HepG2 (cell line): ENCODE results near the gene PRKN. TPM values are rescaled to one million over a fixed set of nuclear protein-coding genes. Genes with fewer than 3 reads are reported as not detected.

ENCODE experiments used
- ATAC-seq: fragments of 200-7000 bp; cut with Tn5 transposase; 3 replicates; pipeline ENCODE4 v1.9.1; 2020; ENCODE audit warnings: mild to moderate bottlenecking, moderate library complexity
- BruUV-seq: library from RNA; stranded (reverse); fragments of 400-500 nt; replicated peaks from 2 replicates; lab custom pipeline; 2021; lab: Mats Ljungman, UMichigan
- CTCF ChIA-PET: fragments of 300-600 bp; formaldehyde crosslinking; extraction: SDS; loops from one replicate; lab custom pipeline; 2021; ENCODE audit warnings: low total read pairs, inconsistent platforms, low intra/inter-chr PET ratio; lab: Yijun Ruan, JAX
- POLR2A ChIA-PET: fragments of 350-600 bp; sonication (Branson Sonifier 250); formaldehyde crosslinking; loops from one replicate; lab custom pipeline; 2020; ENCODE audit warnings: antibody characterized with exemption, inconsistent platforms; lab: Yijun Ruan, JAX
- DNase-seq: peaks from one replicate; pipeline ENCODE4 v3.0.0-alpha.2; 2015; ENCODE audit warnings: low spot score
- FAIRE-seq: peaks from 3 replicates; lab custom pipeline; 2011; peaks lifted over from hg19 to GRCh38; lab: Jason Lieb, UNC
- H2AFZ ChIP-seq: one replicate; pipeline ENCODE4 v1.6.1; 2011; ENCODE audit warnings: low read length, inconsistent platforms
- H3K27ac ChIP-seq: fragments of 300-600 bp; 3 replicates; pipeline ENCODE4 v1.8.0; 2011; ENCODE audit warnings: mixed run types, mild to moderate bottlenecking, mixed read lengths, low read length, inconsistent platforms; ENCODE audit not compliant: insufficient read depth; ENCODE audit errors: extremely low read length
- H3K27me3 ChIP-seq, 2 experiments: fragments of 200-600 bp in 1 of 2; 2 replicates in 1 of 2; 3 replicates in 1 of 2; pipeline versions ENCODE4 v1.6.0 to v1.8.0; 2011; ENCODE audit warnings: low read length in 2 of 2, mild to moderate bottlenecking in 2 of 2, moderate library complexity in 2 of 2, inconsistent platforms in 1 of 2; ENCODE audit not compliant: insufficient read depth in 2 of 2, control insufficient read depth in 1 of 2
- H3K36me3 ChIP-seq, 2 experiments: fragments of 200-600 bp in 1 of 2; replicated peaks in 1 of 2; 2 replicates in 1 of 2; 3 replicates in 1 of 2; pipeline versions ENCODE4 v1.5.1 to v1.8.0; 2011; ENCODE audit warnings: low read length in 2 of 2, inconsistent platforms in 1 of 2; ENCODE audit not compliant: insufficient read depth in 2 of 2, control insufficient read depth in 1 of 2
- H3K4me1 ChIP-seq: 2 replicates; pipeline ENCODE4 v1.5.1; 2012; ENCODE audit warnings: low read length, inconsistent platforms; ENCODE audit not compliant: insufficient read depth
- H3K4me2 ChIP-seq: 2 replicates; pipeline ENCODE4 v1.6.0; 2011; ENCODE audit warnings: low read depth, low read length, inconsistent platforms
- H3K4me3 ChIP-seq, 3 experiments: fragments of 200-600 bp in 1 of 3; sonication (generic), shearing (Covaris generic) in 1 of 3; replicated peaks in 1 of 3; 2 replicates each; pipeline ENCODE4 v1.5.1; 2011 to 2016; ENCODE audit warnings: low read length in 3 of 3, inconsistent platforms in 2 of 3, low read depth in 2 of 3, mild to moderate bottlenecking in 2 of 3, control low read depth in 1 of 3, mixed read lengths in 1 of 3; ENCODE audit not compliant: insufficient read depth in 1 of 3
- H3K79me2 ChIP-seq: one replicate; pipeline ENCODE4 v1.6.1; 2011; ENCODE audit warnings: low read length, inconsistent platforms; ENCODE audit not compliant: insufficient read depth
- H3K9ac ChIP-seq: 2 replicates; pipeline ENCODE4 v1.6.0; 2011; ENCODE audit warnings: mild to moderate bottlenecking, low read depth, low read length, inconsistent platforms; ENCODE audit not compliant: insufficient read depth
- H3K9me3 ChIP-seq: 2 replicates; pipeline ENCODE4 v1.5.1; 2012; ENCODE audit warnings: mild to moderate bottlenecking, low read length
- H4K20me1 ChIP-seq: 2 replicates; pipeline ENCODE4 v1.6.0; 2011; ENCODE audit warnings: inconsistent platforms, mild to moderate bottlenecking, low read length, moderate library complexity; ENCODE audit not compliant: insufficient read depth
- ADNP ChIP-seq: sonication (generic); formaldehyde crosslinking; IDR thresholded peaks from 2 replicates; pipeline ENCODE4 v1.4.0; 2020; ENCODE audit warnings: missing genetic modification reagents
- DMAP1 ChIP-seq: IDR thresholded peaks from 2 replicates; pipeline ENCODE4 v1.6.1; 2016
- NCOA1 ChIP-seq: sonication (generic); formaldehyde crosslinking; IDR thresholded peaks from 2 replicates; pipeline ENCODE4 v1.9.0; 2021; ENCODE audit warnings: missing genetic modification reagents
- ZNF256 ChIP-seq: sonication (generic); formaldehyde crosslinking; conservative IDR thresholded peaks from 2 replicates; pipeline ENCODE4 v1.4.0; 2020; ENCODE audit warnings: missing genetic modification reagents
- ZNF580 ChIP-seq: IDR thresholded peaks from 2 replicates; pipeline ENCODE4 v1.6.1; 2016; ENCODE audit warnings: low read depth, borderline replicate concordance
- ZNF652 ChIP-seq: IDR thresholded peaks from 2 replicates; pipeline ENCODE4 v1.6.1; 2016; ENCODE audit warnings: low read depth, borderline replicate concordance
- WGBS: methylation state at CpG from one replicate; pipeline ENCODE4 v1.1.6; 2017; ENCODE audit warnings: low lambda C conversion rate; 5-methylcytosine and 5-hydroxymethylcytosine counted together
- in situ Hi-C: cut with HindIII; loops from 2 replicates; pipeline ENCODE4 v1.10.0; 2017; ENCODE audit warnings: low pct_unique_long_range_greater_than_20kb; ENCODE audit not compliant: extremely low pct_ligation_motif_present
- intact Hi-C: fragments of 100-400 bp; cut with micrococcal nuclease; formaldehyde crosslinking; loops from one replicate; pipeline ENCODE4 v1.10.0; 2022; ENCODE audit not compliant: unreplicated experiment
- polyA plus RNA-seq, 8 experiments: library from polyadenylated mRNA; depleted of rRNA in 3 of 8; stranded (reverse) in 7 of 8; unstranded in 1 of 8; fragments of >200 nt; fragmentation: Illumina TruSeq in 4 of 8; extraction: Trizol in 4 of 8; gene quantifications; 2 replicates each; pipeline versions ENCODE4 v1.2.1 to v1.2.3, GENCODE V29; 2011 to 2016; ENCODE audit warnings: low read depth in 4 of 8, missing spikeins in 1 of 8, mixed read lengths in 1 of 8; ENCODE audit not compliant: insufficient read depth in 1 of 8
- total RNA-seq, 5 experiments: library from RNA; depleted of rRNA; stranded (reverse); fragments of >200 nt; fragmentation: Illumina TruSeq; extraction: Trizol; gene quantifications; 2 replicates each; pipeline ENCODE4 v1.2.3, GENCODE V29; 2016; ENCODE audit warnings: low read depth in 1 of 5
- TF ChIP-seq, protein P1 (sequence below): fragments of 450-650 bp; IDR thresholded peaks from 2 replicates; pipeline ENCODE4 v1.6.1; 2016

PRKN gene
- total and polyA plus RNA-seq, 2 of the 13 experiments (the other 11 are each of a cell fraction or from before 2014, with no cell fraction given): 0.31 to 0.44 TPM

GRCh38 chr6:161880056-161880455, 847.5 kb downstream of the PRKN start:
- Histone ChIP-seq H3K27me3 (peaks cover 0 to 4% of the 10 kb centered on the region in 2 experiments; a peak in 1 of 5 replicates), H3K4me3 (no peak overlapping the region), H2AFZ (no peak overlapping the region), H3K9ac (no peak overlapping the region), H4K20me1 (no peaks in the 10 kb centered on the region), H3K27ac (no peak overlapping the region), H3K9me3 (no peaks in the 10 kb centered on the region), H3K4me1 (no peaks in the 10 kb centered on the region), H3K79me2 (no peaks in the 10 kb centered on the region), H3K4me2 (no peak overlapping the region), H3K36me3 (no peaks in the 10 kb centered on the region)
- BruUV-seq: no TSS peak
- ATAC-seq: no peak
- WGBS: 8% methylated on average over 2 of the region's 2 CpGs
- POLR2A ChIA-PET: no interaction called here
- no peak for TF ChIP-seq ZNF652 (CRISPR knock-in tag)
- TF ChIP-seq, protein P1, sequence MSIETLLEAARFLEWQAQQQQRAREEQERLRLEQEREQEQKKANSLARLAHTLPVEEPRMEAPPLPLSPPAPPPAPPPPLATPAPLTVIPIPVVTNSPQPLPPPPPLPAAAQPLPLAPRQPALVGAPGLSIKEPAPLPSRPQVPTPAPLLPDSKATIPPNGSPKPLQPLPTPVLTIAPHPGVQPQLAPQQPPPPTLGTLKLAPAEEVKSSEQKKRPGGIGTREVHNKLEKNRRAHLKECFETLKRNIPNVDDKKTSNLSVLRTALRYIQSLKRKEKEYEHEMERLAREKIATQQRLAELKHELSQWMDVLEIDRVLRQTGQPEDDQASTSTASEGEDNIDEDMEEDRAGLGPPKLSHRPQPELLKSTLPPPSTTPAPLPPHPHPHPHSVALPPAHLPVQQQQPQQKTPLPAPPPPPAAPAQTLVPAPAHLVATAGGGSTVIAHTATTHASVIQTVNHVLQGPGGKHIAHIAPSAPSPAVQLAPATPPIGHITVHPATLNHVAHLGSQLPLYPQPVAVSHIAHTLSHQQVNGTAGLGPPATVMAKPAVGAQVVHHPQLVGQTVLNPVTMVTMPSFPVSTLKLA: peak; percentile 98
- CTCF ChIA-PET: no interaction called here
- in situ Hi-C loops (no loop called here), intact Hi-C loops (no loop called here)
- FAIRE-seq: no peak
- DNase-seq: no peak

- no peak overlapping the region for H3K4me3 ChIP-seq
- no peak for TF ChIP-seq DMAP1 (CRISPR knock-in tag)
- no peak for TF ChIP-seq ZNF580 (CRISPR knock-in tag)
- TF ChIP-seq NCOA1: no peak
- no peak for TF ChIP-seq ZNF256 (CRISPR knock-in tag)
- no peak for TF ChIP-seq ADNP (CRISPR knock-in tag)
- TF ChIP-seq, all 625 proteins: peak for 0
- BruUV-seq: no TSS peak
- WGBS: 52% methylated on average over 8 of the region's 8 CpGs
- intact Hi-C loops (no loop called here), in situ Hi-C loops (no loop called here)
- Histone ChIP-seq H3K9me3 (no peaks in the 10 kb centered on the region), H3K27ac (no peak overlapping the region), H3K4me2 (no peak overlapping the region), H3K36me3 (no peaks in the 10 kb centered on the region), H4K20me1 (no peaks in the 10 kb centered on the region), H3K4me1 (no peaks in the 10 kb centered on the region), H3K9ac (no peak overlapping the region), H2AFZ (no peak overlapping the region), H3K27me3 (peaks cover 0 to 4% of the 10 kb centered on the region in 2 experiments; a peak in 1 of 5 replicates), H3K79me2 (no peaks in the 10 kb centered on the region)
- FAIRE-seq (no peak), DNase-seq (no peak), ATAC-seq (no peak)
- ChIA-PET POLR2A (no interaction called here), CTCF (no interaction called here)
Measured at GRCh38 chr6:161876231-161876630, 851.3 kb downstream of the PRKN start.
